Kidney glomerular epithelial cell (primary cell): ENCODE measurements around the gene CDKN2D.

Experiments
- DNase-seq: peaks from one replicate; lab custom pipeline; 2025; lab: John Stamatoyannopoulos, UW

The CDKN2D gene

DNA sequence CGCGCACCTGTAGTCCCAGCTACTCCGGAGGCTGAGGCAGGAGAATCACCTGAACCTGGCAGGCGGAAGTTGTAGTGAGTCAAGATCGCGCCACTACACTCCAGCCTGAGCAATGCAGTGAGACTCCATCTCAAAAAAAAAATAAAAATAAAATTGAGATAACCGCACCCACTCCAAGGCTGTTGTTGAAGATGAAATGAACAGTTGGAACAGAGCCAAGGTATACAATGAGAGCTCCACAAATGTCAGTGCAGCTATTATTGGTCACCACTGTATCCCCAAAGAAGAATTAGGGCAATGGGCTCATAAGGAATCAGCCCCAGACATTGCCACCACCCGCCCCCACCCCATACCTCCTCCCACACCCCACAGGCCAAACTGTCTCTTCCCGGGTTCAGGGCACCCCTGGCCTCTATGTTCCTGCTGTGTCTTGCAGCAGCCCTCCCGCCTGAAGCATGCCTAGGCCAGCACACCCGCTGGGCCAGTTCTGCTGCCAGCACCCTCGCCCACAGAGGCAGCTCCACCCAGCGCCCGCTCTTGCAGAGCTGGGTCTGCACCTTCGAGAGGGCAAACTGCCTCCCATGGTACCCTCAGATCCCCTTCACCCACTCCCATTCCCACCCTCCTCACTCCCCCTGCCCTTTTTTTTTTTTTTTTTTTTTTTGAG is 48.0 kb downstream of the CDKN2D start:
- no peak for DNase-seq

DNA sequence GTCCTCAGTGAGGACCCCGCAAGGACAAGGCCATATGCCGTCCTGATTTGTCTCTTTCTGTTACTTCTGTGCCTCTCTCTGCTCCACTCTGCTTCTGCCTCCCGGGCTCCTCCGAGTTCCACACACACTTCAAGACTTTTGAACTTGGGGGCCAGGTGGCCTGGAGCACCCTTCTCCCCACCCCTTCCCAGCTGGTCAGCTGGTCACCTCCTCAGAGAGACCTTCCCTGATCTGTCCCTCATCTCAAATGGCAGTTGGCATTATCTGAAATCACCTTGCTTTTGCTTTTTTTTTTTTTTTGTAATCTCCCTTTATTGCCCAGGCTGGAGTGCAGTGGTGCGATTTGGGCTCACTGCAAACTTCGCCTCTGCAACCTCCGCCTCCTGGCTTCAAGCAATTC is 49.4 kb downstream of the CDKN2D start:
- DNase-seq, result no peak

DNA sequence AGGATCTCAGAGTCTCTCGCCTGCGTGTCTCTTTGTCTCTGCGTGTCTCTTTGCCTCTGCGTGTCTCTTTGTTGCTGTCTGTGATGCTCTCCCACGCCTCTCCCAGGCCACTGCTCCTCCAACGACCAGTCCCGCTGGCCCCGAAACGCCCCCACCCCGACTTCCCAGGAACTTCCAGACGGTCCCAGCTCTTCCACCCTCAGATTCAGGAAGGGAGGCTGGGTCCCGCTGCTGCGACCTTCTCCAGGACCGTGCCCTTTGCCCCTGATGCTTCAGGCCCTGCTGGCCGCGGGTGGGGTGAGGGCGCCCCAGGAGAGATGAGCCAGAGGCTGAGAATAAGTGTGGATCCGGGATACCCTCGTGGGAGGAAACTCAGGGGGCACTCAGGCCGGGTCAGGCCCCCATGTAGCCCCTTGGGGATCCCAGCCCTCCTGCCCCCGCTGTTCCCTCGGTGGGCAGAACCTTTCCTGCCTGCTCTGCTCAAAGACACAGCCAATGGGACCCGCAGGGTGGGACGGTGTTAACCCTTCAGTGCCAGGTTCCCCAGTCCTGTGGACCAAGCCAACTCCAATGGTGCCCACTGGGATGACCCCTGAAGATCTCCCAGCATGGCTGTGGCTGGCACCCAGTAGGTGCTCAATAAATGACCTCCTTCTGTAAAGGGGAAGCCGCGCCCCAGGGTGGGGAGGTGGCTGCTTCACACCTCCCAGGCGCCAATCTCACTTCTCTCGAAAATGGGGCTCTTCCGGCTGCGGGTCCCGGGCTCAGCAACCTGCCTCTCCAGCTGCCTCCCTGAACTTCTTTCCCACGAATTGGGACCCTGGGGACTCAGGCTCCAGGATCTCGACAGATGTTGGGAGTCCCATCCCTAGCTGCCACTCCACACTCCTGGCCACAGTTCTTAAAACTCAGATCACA is 50.1 kb downstream of the CDKN2D start:
- DNase-seq, result no peak

DNA sequence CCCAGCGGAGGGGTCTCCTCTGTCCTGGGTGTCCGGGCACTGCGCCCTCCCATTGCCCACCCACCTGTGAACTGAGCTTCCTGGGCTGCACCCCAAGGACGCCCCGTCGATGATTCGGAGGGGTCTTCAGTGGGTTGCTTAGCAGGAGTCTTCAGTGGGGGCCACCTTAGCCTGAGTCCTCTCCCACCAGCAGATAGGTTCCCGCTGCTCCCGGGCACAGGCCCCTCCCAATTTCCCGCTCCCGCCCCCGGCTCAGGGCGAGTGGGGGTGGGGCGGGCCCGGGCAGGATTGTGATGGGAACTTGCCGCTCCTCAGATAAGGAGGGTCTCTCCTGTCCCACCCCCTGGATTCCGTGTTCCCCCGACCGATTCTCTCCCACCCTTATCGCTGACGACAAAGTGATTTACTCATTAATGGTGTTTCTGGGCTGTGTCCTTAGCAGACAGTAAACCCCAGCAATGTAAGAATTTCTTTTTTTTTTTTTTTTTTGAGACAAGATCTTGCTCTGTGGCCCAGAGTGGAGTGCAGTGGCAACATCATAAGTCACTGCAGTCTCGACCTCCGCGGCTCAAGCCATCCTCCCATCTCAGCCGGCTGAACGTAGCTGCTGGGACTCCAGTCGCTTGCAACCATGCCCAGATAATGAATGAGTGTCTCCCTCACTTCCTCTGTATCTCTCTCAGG is 50.9 kb downstream of the CDKN2D start:
- no peak for DNase-seq

DNA sequence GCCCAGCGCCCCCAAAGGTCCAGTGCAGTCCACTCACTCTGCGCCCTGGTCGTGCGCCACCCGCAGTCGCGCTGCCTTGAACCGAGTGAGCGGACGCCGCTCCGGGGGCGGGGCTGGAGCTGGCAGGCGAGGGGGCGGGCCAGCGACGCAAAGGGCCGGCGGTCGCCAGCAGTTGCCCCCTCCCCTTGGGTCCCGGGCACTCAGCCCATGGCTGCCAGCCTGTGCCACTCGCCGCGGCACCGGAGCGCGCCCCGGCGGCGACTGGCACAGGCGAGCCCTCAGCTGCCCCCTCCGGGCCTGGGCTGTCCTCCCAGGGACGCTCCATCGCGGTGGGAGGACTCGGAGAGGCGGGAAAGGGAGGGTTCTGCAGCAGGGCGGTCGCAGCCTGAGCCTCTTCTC is 51.4 kb downstream of the CDKN2D start, which contains the start of gene S1PR5:
Gene S1PR5 (minus strand): TSS at position 87 of the 399 bp plus-strand sequence. CDS start 2,436 bp downstream, outside the sequence.
- no peak for DNase-seq

DNA sequence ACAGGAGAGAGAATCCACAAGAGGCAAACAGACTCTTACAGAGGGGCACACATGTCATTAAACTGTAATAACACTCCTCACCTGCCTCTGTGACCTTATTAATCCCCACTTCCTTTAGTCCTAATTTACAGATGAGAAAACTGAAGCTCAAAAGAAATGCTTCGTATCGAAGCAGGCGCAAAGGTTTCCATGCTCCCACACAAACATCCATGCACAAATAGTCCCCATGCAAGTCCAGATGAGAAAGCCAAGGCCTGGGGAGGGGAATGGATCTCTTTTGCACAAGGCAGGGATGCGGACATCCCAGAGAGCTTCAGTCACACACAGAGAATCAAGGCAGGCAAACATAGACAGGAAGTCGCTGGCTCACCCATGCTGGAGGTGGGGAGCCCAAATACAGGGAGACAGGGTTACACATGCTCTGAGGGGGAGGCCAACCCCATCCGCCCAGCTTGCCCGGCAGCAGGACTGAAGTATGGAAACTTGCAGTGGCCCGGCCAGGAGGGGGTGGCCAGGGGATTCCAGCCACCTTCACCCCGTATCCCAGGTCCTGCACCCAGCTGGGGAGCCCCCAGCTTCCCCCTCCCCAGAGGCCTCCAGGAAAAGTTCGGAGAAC is 52.0 kb downstream of the CDKN2D start:
- no peak for DNase-seq
